NCI-H2107 (cell line): ENCODE measurements around the gene PCBD2.
"Not testable (repeated sequence)": the region's sequence is repeated elsewhere in the genome, so short reads cannot be mapped to it uniquely, and the experiment has no call there.

Source experiments
- DNase-seq: peaks from one replicate; lab custom pipeline; 2025; lab: John Stamatoyannopoulos, UW

The PCBD2 gene

DNA sequence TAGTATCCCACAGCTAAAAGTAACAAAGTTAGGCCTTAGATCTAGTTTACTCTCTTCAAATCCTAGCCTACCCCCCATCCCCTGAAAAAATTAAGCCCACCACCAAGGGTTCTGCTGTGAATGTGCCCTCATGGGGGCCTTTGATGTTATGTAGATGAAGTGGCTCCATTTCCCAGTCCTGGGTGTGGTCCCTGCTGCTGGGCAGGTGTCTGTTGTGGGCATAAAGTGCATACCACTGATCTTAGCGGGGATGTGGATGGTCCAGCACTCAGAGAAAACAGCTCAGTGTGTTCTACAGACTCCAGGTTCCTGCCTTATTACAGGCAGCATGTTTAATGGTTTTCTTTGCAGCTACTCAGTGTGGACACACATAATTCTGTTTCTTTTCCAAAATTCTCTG, 1.9 kb downstream of the PCBD2 start:
- no peak for DNase-seq

DNA sequence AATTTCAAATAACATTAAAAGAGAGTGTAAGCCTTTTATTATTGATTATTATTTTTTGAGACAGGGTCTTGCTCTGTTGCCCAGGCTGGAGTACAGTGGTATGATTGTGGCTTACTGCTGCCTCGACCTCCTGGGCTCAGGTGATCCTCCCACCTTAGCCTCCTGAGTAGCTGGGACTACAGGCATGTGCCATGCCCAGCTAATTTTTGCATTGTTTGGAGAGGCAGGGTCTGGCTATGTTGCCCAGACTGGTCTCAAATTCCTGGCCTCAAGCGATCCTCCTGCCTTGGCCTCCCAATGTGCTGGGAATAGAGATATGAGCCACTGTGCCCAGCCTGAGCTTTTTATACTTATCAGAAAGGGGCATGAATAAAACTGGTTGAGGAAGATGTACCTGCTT, 5.8 kb downstream of the PCBD2 start:
- not testable (repeated sequence) for DNase-seq

- DNase-seq: no peak
Measured at GRCh38 chr5:134911285-134912206, 6.6 kb downstream of the PCBD2 start.

- no peak for DNase-seq
Measured at GRCh38 chr5:134913254-134913653, 8.3 kb downstream of the PCBD2 start.

DNA sequence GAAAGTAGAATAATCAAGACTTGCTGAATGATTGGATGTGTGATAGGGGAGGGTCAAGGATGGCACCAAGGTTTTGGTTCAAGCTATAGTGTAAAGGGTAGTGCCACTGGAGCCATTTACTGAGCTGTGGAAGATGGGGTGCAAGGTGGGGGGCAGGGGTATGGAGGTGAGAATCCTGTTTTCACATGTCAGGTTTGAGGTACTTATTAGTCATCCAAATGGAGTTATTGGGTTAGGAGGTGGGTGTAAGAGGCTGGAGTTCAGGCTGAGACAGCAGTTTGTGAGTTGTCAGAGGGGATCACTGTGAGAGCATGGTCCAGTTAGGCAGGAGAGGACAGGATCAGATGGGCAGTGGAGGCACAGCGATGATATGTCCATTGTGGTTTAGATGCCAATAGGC, 8.9 kb downstream of the PCBD2 start:
- no peak for DNase-seq

GRCh38 chr5:134917070-134917815, 12.3 kb downstream of the PCBD2 start:
- no peak for DNase-seq

GRCh38 chr5:134918861-134919260, 13.9 kb downstream of the PCBD2 start:
- no peak for DNase-seq

DNA sequence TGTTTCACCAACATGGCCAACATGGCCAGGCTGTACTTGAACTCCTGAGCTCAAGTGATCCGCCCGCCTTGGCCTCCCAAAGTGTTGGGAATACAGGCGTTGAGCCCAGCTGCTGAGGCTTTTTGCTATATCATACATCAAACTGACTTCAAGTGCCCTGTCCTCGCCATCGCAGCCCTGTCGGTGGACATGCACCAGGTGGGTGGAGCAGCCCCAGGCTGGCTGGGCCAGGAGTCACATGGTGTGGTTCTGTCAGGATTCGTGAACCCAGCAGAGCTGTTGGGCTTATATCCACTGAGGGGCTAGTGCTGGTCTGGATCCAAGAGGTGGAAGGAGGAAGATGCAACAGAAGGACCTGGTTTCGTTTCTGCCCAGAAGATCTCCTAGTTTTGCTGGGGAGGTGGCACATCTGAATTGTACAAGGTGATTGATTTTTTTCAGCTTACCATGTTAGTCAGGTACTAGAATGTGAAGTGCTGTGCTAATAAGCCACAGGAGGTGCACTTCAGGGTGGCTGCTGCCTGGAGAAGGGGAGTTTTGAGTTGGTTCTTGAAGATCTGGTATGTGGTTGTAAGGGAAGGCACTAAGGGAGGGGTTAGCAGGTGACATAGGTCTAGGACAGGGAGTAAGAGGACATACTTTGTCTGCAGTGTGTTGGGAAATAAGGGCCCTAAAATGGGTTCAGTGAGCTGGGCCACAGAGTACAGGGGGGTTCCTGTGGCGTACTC, 16.1 kb downstream of the PCBD2 start:
- no peak for DNase-seq

DNA sequence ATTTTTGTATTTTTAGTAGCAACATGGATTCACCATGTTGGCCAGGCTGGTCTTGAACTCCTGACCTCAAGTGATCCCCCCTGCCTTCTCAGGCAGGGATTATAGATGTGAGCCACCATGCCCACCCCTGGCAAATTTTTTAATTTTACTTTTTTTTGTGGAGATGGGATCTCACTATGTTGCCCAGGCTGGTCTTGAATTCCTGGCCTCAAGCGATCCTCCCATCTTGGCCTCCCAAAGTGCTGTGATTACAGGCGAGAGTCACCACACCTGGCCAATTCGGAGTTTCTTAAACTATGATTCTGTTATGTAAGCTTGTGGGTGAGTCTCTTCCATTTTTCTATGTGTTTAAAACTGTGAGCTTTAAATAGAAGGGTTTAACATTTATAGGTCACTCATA, 27.6 kb downstream of the PCBD2 start:
- no peak for DNase-seq

GRCh38 chr5:134934202-134934601, 29.3 kb downstream of the PCBD2 start:
- no peak for DNase-seq

DNA sequence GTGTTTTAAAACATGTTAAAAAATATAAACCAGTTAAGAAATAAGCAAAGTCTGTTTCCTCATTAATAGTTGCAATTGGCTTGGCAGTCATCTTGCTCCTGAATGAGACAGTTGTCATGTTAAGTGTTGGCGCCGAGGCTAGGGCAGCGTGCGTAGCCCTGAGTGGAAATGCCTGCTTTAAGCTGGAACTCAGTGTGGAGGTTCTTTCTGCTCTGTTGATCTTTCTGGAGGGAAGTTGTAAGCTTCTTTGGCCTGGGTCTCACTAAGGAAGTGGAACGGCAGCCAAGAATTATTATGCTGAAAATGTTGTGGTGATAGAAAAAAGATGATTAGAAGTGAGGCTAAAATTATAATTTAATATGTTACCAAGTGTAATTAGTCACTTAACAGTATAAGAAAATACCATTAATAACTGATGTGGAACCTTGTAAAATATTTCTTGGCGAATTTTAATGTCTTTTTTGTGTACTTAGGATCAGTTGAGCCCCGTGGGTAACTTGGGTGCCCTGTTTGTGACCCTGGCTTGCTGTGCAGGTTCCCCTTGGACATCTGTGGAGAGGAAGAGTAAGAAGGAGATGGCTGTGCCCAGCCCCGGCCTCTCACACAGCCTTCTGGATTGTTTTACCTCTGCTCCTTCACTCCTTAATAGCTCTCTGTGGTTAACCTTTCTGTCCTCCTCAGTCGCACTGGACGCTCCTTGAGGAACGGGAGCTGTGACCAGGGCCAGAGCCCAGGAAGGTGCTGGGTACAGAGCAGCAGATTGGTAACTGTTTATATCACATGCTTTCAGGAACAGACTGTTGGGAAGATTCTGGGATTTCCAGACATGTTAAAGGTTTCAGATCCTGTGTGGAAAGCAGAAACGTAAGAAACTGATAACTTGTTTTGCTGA, 31.0 kb downstream of the PCBD2 start:
- no peak for DNase-seq

DNA sequence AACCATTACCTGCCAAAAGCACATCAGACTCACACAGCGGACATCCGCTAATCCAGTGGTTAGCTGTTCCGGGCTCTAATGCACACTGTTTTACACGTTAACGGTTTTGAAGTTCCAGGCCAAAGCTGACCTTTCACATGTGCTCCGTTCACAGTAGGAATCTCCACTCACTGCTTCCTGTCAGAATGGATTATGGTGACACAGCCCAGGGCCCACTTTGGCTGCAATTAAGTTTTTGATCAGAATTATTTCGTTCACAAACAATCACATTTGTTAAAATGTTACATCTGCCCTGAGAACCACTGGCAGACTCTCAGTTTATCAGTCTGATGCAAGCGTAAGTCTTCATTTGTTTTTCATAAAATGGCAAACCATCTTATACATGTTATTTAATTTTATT, 32.6 kb downstream of the PCBD2 start:
- DNase-seq: no peak

- no peak for DNase-seq
Measured at GRCh38 chr5:134938030-134938429, 33.1 kb downstream of the PCBD2 start.

DNA sequence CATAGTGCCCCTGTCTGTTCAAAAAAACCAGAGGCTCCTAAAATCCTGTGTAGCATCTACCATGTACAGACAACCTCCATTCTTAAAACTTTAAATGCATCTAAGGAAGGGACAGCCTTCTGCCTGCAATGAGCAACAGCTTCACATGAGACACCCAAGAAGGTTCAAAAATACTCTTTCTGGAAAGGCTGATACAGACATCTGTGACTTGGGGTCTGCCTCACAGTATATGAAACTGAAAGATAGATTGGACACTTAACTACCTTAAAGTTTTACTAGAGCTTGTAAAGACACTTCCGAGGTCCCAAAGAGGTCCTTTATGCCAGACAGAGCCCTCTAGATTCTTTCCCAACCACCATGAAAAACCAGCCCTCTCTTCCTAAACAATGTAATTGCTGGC, 34.6 kb downstream of the PCBD2 start:
- DNase-seq: no peak

- no peak for DNase-seq
Measured at GRCh38 chr5:134943547-134943946, 38.6 kb downstream of the PCBD2 start.

- no peak for DNase-seq
Measured at GRCh38 chr5:134944630-134945029, 39.7 kb downstream of the PCBD2 start.

DNA sequence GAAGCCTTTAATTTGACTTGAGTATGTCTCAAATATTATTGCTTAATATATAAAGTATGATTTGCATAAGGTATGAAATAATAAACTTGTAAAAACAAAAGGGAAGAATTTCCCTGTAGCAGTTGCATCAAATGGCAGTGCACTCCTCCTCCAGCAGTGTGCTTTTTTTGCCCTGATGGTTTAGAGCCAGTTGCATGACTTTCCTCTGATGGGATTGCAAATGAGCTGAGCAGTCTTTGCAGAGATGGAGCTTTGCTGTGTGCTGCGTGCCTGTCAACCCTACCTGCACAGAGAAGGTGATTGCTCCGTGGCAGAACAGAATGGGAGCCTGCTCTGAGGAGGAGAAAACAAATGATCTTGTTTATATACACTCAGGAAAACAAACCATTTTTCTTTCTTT, 40.1 kb downstream of the PCBD2 start:
- DNase-seq: no peak

DNA sequence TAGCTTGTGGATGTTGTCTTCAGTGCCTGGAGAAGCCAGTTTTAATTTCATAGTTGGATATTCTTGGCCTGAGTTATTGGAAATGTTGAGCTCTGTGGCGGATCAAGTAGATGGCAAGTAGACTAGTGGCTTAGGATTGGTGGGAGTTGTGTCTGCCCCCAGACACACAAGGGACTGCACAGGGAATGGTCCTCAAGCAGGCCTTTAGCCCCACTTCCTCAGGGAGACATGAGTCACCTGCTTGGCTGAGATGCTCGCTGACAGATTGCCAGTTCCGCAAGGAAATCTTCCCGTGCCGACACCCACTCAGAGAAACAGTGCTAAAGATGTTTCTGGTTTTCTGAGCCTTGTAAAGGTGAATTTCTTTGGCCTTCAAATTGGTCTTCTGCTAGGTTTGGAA, 44.0 kb downstream of the PCBD2 start:
- DNase-seq: no peak

DNA sequence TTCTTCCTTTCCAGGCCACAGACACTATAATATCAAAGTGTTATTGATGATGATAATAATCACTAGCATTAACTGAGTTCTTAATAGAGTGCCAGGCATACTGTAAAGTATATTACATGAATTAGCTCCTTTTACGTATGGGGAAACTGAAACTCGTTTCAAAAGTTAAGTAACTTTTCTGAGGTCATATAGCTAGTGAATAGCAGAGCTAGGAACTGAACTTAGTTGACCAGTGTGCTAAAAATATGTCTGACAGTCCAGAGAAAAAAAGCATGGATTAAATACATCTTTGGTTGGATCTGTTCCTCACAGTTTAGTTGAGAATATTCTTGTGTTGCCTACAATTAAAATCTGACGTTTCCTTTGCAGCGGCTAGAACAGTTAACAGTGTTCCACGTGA, 44.4 kb downstream of the PCBD2 start:
- DNase-seq: no peak

DNA sequence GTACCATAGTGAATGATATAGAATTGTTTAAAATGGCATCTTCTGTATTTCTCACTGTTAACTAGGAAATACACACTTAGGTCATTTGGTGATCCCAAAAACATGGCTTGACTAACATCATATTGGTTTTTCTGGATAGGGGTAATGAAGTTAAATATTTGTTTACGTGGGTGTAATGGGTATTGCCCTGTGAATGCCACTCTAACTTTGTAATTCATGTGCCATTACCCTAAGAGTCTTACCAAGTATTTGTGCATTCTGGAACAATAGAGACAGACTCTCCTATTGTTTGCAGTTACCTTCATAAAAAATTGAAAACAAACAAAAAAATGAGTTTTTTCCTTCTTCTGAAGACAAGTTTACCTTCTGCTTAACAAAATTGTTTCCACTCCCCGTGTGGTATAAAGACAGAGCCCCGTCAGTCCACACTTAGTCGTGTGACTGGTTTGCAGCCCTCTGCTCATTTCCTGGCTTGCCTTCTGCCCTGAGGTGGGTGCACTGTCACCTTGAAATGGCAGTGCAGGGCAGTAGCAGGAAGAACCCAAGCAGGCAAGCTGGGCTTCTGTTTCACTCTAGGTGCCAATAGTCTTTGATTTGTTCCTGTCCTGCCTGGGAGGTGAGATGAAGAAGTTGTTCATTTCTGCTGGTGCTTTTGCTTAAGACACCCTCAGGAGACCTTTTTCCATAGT, 53.1 kb downstream of the PCBD2 start:
- no peak for DNase-seq

DNA sequence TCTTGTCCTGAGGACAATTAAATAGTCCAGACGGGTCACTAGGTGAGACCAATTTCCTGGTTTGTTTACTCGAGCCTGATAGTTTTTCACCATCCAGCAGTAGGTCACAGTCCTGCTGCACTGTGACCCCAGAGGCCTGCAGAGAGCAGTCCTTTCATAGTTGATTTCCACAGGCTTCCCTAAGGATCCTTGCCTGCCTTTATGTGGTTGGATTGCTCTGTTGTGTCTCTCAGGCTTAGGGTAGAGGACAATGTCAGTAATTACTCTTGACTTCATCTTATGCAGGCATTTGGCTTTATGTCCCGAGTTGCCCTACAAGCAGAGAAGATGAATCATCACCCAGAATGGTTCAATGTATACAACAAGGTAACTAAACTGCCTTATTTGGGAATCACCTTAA, 53.8 kb downstream of the PCBD2 start:
- no peak for DNase-seq
